ENCODE measurements around the gene AFAP1L2.

AFAP1L2 gene

DNA sequence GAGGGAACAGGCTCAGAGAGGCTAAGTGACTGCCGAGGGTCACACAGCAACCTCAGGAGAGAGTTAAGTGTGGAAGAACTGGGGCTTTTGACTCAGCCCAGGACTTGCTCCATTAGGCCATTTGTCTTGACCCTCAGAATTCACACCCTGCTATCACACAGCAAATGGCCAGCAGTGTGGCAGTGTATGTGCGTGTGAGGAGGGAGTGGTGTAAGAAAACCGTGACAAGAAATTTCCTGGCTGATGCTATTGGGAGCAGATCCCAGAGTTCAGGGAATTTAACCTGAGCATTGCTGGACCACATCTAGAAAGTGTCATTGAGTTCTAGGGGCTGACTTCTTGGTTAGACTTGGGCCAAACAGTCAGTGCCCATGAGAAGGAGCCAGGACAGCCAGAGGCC is 146.8 kb downstream of the AFAP1L2 start:
- Histone ChIP-seq H3K9me3 (ENCODE audit: control insufficient read depth, low read length) (no peaks in the 10 kb centered on the region), H3K27me3 (ENCODE audit: control insufficient read depth, insufficient read depth, low read length) (no peaks in the 10 kb centered on the region), H3K9ac (ENCODE audit: low read length) (peak overlapping the region; percentile 9)

DNA sequence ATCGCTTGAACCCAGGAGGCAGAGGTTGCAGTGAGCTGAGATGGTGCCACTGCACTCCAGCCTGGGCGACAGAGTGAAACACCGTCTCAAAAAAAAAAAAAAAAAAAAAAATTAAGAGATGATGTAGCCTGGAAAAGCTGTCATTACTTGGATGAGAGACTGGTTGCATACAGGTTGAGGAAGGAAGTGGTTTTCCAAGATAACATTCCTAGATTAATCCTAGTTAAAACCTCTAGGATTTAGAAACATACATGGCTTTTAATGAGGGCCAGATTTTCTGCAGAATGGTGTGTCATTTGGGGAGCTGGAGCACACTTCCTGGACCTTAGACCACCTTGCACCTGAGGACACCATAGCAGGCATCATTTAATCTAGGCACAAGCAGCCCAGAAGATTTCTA is 147.5 kb downstream of the AFAP1L2 start:
- H3K4me1 ChIP-seq (ENCODE audit: control insufficient read depth, insufficient read depth, low read length): peaks cover 29% of the 10 kb centered on the region
- H3K9ac ChIP-seq (ENCODE audit: low read length): no peak overlapping the region
- no peaks in the 10 kb centered on the region for H3K36me3 ChIP-seq (ENCODE audit: control insufficient read depth, insufficient read depth, low read length)
- no peaks in the 10 kb centered on the region for H3K27me3 ChIP-seq (ENCODE audit: control insufficient read depth, insufficient read depth, low read length)
- no peaks in the 10 kb centered on the region for H3K9me3 ChIP-seq (ENCODE audit: control insufficient read depth, low read length)
- H3K4me3 ChIP-seq (ENCODE audit: low read length): no peak overlapping the region

More for the DNA sequence above, 146.8 kb downstream of the AFAP1L2 start:
- Histone ChIP-seq H3K36me3 (ENCODE audit: control insufficient read depth, insufficient read depth, low read length) (no peaks in the 10 kb centered on the region), H3K4me1 (ENCODE audit: control insufficient read depth, insufficient read depth, low read length) (peaks cover 29% of the 10 kb centered on the region), H3K4me3 (ENCODE audit: low read length) (no peak overlapping the region)

DNA sequence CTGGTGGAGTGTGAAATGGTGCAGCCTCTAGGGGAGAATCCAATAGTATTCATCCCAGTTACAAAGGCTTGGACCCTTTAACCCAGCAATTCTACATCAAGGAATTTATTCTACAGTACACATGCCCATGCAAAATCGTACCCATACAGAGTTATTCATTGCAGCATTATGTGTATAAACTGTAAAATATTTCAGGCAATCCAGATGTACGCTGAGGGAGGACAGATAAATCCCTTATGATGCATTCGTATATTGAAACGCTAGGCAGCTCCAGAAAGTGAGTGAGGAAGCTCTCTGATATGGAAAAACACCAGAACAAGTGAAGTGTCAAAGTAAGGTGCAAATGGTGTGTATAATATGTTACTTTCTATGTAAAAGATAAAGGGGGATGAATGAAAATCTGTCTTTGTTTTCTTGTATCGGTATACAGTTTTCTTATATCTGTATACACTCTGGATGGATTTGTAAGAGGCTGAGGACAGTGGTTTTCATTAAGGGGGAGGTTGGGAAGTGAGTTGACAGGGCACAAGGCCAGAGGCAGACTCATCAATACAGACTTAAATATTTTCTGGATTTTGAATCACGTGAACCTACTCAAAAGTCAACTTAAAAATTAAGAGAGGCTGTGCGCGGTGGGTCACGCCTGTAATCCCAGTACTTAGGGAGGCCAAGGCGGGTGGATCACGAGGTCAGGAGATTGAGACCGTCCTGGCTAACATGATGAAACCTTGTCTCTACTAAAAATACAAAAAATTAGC is 148.1 kb downstream of the AFAP1L2 start:
- Histone ChIP-seq H3K9ac (ENCODE audit: low read length) (no peak overlapping the region), H3K36me3 (ENCODE audit: control insufficient read depth, insufficient read depth, low read length) (no peaks in the 10 kb centered on the region), H3K9me3 (ENCODE audit: control insufficient read depth, low read length) (no peaks in the 10 kb centered on the region), H3K4me1 (ENCODE audit: control insufficient read depth, insufficient read depth, low read length) (peaks cover 27% of the 10 kb centered on the region), H3K4me3 (ENCODE audit: low read length) (no peak overlapping the region), H3K27me3 (ENCODE audit: control insufficient read depth, insufficient read depth, low read length) (no peaks in the 10 kb centered on the region)

DNA sequence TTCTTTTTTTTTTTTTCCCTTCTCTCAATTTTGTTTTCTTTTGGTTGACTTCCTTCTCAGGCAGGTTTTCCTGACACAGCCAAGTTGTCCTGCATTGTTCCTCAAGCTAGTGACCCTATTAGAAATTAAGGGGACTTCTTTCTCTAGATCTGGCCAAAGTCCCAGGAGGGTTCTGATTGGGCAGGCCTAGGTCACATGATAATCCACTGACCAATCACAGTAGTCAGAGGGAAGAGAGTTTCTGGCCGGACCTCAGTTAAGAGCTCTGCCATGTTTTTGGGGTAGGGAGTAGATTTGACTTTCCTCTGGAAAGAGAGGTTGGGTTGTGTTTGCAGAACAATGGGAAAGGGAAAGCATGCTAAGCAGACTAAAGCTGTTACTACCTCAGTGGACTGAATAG is 149.1 kb downstream of the AFAP1L2 start:
- Histone ChIP-seq H3K36me3 (ENCODE audit: control insufficient read depth, insufficient read depth, low read length) (no peaks in the 10 kb centered on the region), H3K27me3 (ENCODE audit: control insufficient read depth, insufficient read depth, low read length) (no peaks in the 10 kb centered on the region), H3K4me1 (ENCODE audit: control insufficient read depth, insufficient read depth, low read length) (peaks cover 26% of the 10 kb centered on the region), H3K4me3 (ENCODE audit: low read length) (no peak overlapping the region), H3K9ac (ENCODE audit: low read length) (no peak overlapping the region), H3K9me3 (ENCODE audit: control insufficient read depth, low read length) (no peaks in the 10 kb centered on the region)

DNA sequence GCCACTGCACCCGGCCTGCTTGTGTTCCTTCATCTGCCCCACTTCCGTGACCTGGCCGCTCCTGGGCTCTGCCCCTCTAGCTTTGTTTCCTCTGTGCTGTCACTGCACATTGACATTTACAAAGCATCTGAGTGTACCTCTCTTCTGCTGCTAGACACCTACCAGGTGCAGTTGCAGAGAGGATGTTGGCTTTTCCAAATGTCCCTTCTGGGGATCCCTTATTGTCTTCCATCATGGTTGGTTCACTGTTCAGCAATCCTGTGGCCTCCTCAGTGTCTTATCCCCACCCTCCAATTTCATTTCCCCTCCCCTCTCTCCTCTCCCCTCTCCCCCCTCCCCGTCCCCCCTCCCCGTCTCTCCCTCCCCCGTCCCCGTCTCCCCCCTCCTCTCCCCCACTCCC is 151.4 kb downstream of the AFAP1L2 start:
- Histone ChIP-seq H3K9me3 (ENCODE audit: control insufficient read depth, low read length) (no peaks in the 10 kb centered on the region), H3K9ac (ENCODE audit: low read length) (no peak overlapping the region), H3K4me3 (ENCODE audit: low read length) (no peak overlapping the region), H3K36me3 (ENCODE audit: control insufficient read depth, insufficient read depth, low read length) (no peaks in the 10 kb centered on the region), H3K4me1 (ENCODE audit: control insufficient read depth, insufficient read depth, low read length) (peaks cover 18% of the 10 kb centered on the region), H3K27me3 (ENCODE audit: control insufficient read depth, insufficient read depth, low read length) (no peaks in the 10 kb centered on the region)

DNA sequence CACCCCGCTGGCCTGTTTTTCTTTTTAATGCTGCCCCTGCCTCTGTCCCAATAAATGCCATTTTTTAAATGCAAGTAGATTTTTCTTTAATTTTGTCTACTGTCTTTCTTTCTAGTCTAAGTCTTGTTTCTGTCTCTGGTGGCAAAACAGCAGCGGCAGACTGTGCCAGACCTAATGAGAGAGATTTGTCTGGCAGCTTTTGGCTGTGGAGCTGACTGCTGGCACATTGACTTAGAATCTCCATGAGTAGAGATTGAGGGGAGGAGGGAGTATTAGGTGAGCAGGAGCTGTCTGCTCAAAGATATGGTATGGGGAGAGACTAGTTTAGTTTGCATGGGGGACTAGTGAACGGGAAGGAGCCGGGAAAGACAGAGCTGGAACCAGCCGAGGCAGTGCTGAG is 152.2 kb downstream of the AFAP1L2 start:
- no peak overlapping the region for H3K9ac ChIP-seq (ENCODE audit: low read length)
- no peaks in the 10 kb centered on the region for H3K36me3 ChIP-seq (ENCODE audit: control insufficient read depth, insufficient read depth, low read length)
- peaks cover 16% of the 10 kb centered on the region for H3K4me1 ChIP-seq (ENCODE audit: control insufficient read depth, insufficient read depth, low read length)
- no peaks in the 10 kb centered on the region for H3K9me3 ChIP-seq (ENCODE audit: control insufficient read depth, low read length)
- no peak overlapping the region for H3K4me3 ChIP-seq (ENCODE audit: low read length)
- no peaks in the 10 kb centered on the region for H3K27me3 ChIP-seq (ENCODE audit: control insufficient read depth, insufficient read depth, low read length)

DNA sequence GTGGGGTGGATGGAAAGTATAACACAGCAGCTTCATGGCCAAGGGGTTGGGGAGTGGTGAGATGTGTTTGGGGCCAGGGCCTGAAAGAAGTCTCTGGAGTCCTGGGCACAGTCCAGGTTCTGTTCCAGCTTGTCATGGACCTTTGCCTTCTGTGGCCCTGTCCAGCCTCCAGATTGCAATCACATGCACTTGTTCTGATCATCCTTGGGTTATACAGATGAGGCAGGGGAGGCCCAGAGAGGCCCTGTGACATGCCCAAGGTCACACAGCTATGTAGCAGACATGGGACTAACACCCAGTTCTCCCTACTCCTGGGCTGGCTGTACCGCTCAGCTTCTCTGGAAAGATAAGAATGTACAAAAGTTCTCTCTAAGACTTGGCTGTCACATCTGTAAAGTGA is 153.6 kb downstream of the AFAP1L2 start:
- peaks cover 18% of the 10 kb centered on the region for H3K4me1 ChIP-seq (ENCODE audit: control insufficient read depth, insufficient read depth, low read length)
- no peak overlapping the region for H3K9ac ChIP-seq (ENCODE audit: low read length)
- no peak overlapping the region for H3K4me3 ChIP-seq (ENCODE audit: low read length)
- H3K27me3 ChIP-seq (ENCODE audit: control insufficient read depth, insufficient read depth, low read length): no peaks in the 10 kb centered on the region
- no peaks in the 10 kb centered on the region for H3K9me3 ChIP-seq (ENCODE audit: control insufficient read depth, low read length)
- no peaks in the 10 kb centered on the region for H3K36me3 ChIP-seq (ENCODE audit: control insufficient read depth, insufficient read depth, low read length)

DNA sequence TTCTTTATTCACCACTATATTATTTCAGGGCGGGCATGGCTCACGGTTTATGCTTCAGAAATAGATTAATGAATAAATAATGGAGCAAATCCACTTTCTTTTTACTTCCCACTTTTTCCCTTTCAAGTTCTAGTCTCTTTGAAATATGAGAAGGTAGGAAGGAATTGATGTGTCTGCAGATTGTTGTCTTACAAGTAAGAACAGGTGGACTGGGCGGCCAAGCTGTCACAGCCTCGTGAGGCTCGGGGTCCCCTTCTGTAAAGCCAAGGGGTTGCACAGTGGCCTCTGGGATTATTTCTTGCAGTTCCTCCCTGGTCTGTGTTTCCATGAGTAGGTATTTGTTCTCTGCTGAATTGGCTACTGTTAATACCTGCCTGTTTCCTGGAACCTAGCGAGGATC is 154.1 kb downstream of the AFAP1L2 start:
- H3K36me3 ChIP-seq (ENCODE audit: control insufficient read depth, insufficient read depth, low read length): no peaks in the 10 kb centered on the region
- H3K4me3 ChIP-seq (ENCODE audit: low read length): no peak overlapping the region
- no peaks in the 10 kb centered on the region for H3K27me3 ChIP-seq (ENCODE audit: control insufficient read depth, insufficient read depth, low read length)
- no peak overlapping the region for H3K9ac ChIP-seq (ENCODE audit: low read length)
- H3K9me3 ChIP-seq (ENCODE audit: control insufficient read depth, low read length): no peaks in the 10 kb centered on the region
- H3K4me1 ChIP-seq (ENCODE audit: control insufficient read depth, insufficient read depth, low read length): peaks cover 23% of the 10 kb centered on the region

DNA sequence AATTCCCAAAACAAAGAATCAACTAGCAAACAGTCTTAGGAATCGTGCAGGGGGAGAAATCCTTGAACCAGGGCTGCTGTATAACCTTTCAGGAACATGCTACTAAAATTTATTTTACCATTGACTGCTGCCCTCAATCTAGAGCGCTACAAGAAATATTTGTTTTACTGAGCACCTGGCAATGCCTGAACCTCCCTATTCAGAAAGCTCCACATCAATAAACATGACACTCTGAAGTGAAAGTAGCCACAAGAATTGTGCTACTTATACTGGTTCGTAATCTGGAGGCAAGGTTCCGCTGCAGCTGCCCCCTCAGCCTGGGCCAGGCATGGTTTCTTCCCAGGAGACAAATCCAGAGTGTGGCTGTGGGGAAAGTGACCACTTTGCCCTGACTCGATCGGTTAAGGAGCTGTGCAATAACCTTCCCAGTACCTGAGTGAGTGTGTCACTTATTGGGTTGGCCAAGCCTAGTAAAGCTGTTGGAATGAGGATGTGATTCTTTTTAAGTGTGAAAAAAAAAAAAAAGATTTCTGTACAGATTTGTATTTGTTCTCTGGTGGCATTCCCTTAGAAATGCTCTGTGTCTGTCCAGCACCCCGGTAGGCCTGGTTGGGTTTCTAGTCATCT is 157.5 kb downstream of the AFAP1L2 start:
- H3K4me3 ChIP-seq (ENCODE audit: low read length): no peak overlapping the region
- H3K27me3 ChIP-seq (ENCODE audit: control insufficient read depth, insufficient read depth, low read length): no peaks in the 10 kb centered on the region
- peak overlapping the region; percentile 22 for H3K9ac ChIP-seq (ENCODE audit: low read length)
- peaks cover 32% of the 10 kb centered on the region for H3K4me1 ChIP-seq (ENCODE audit: control insufficient read depth, insufficient read depth, low read length)
- no peaks in the 10 kb centered on the region for H3K9me3 ChIP-seq (ENCODE audit: control insufficient read depth, low read length)
- H3K36me3 ChIP-seq (ENCODE audit: control insufficient read depth, insufficient read depth, low read length): no peaks in the 10 kb centered on the region

DNA sequence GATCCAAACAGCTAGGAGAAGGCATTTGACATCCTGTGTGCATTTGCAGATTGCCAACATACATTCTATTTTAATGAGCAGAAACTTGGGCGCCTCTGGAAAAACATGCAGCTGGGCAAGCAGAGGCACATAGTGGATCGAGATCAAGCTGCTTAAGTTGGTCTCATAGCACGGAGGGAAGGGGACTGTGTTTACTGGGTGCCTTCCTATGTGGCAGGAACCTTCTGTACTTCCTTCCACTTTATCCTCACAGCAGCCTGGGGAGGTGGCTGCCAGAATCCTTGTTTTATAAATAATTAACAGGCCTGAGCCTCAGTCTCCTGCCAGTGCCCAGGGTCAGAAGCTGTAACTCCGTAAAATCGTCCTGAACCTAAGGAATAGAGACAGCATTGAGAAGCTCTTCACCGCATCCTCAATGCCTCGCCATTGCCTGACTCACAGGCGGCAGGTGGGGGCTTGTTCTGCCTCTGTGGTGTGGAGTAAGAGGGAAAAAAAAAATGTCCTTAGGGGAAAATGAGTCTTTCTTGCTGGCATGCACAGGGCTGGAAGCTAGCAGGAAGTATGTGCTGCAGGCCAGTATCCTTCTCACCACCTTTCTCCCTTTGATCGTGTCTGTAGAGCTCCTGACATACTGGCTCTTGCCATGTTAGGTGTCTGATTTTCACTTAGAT is 159.0 kb downstream of the AFAP1L2 start:
- Histone ChIP-seq H3K4me1 (ENCODE audit: control insufficient read depth, insufficient read depth, low read length) (peaks cover 26% of the 10 kb centered on the region), H3K9me3 (ENCODE audit: control insufficient read depth, low read length) (no peaks in the 10 kb centered on the region), H3K36me3 (ENCODE audit: control insufficient read depth, insufficient read depth, low read length) (no peaks in the 10 kb centered on the region), H3K9ac (ENCODE audit: low read length) (peak overlapping the region; percentile 18), H3K27me3 (ENCODE audit: control insufficient read depth, insufficient read depth, low read length) (peaks cover 2% of the 10 kb centered on the region), H3K4me3 (ENCODE audit: low read length) (no peak overlapping the region)

Data from mucosa of stomach (tissue), 1 donor.